UCSD-AML1 (cell line): Measurements from ENCODE around the gene TAB2.
"Not testable (repeated sequence)": the region's sequence is repeated elsewhere in the genome, so short reads cannot be mapped to it uniquely, and the experiment has no call there.

Source experiments
- DNase-seq: peaks from one replicate; lab custom pipeline; 2025; ENCODE audit not compliant: unreplicated experiment; lab: John Stamatoyannopoulos, UW

Gene TAB2

GRCh38 chr6:149438855-149439254 is 121.3 kb downstream of the TAB2 start:
- no peak for DNase-seq

GRCh38 chr6:149439626-149440025 is 122.1 kb downstream of the TAB2 start:
- DNase-seq: no peak

DNA sequence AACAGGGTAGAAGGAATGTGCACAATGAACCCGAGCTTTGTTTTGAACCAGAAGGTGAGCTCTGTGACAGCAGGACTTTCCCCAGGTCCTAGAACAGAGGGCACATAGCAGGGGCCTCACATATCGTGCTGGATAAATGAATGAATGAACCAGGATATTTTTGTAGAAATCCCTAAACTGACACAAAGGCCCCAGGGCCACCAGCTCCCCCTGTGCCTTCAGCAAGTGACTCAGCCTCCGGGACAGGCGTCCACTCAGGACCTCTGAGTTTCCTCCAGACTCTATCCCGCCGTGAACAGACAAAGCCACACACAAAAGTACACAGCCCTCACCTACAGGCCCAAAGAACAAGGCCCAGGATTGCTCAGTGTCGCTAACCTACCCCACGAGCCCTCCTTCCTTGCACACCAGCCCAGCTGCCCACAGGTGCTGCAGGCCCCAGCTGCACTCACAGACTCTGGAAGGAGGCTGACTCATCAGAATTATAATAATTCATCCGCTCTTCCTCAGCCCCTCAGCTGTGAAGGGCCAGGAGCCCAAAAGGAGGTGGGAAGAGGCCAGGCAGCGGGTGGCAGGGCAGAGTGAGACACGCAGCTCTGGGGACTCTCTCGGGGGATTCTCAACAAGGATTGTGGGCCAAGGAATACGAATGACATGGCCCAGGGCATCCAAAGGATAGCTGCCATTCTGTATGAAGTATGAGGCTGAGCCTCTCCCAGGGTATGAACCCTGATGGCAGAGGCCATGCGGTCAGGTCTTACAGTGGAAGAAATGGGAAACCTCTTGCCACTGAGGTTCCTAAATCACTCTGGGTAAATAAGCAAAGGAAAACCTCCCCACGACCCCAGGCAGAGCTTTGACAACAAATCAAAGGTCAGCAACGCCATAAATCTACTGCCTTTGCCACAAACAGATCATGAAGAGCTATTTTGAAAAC is 123.5 kb downstream of the TAB2 start:
- DNase-seq: no peak

GRCh38 chr6:149441740-149442139 is 124.2 kb downstream of the TAB2 start:
- no peak for DNase-seq

- no peak for DNase-seq
Observed at GRCh38 chr6:149443411-149444181, 126.1 kb downstream of the TAB2 start.

DNA sequence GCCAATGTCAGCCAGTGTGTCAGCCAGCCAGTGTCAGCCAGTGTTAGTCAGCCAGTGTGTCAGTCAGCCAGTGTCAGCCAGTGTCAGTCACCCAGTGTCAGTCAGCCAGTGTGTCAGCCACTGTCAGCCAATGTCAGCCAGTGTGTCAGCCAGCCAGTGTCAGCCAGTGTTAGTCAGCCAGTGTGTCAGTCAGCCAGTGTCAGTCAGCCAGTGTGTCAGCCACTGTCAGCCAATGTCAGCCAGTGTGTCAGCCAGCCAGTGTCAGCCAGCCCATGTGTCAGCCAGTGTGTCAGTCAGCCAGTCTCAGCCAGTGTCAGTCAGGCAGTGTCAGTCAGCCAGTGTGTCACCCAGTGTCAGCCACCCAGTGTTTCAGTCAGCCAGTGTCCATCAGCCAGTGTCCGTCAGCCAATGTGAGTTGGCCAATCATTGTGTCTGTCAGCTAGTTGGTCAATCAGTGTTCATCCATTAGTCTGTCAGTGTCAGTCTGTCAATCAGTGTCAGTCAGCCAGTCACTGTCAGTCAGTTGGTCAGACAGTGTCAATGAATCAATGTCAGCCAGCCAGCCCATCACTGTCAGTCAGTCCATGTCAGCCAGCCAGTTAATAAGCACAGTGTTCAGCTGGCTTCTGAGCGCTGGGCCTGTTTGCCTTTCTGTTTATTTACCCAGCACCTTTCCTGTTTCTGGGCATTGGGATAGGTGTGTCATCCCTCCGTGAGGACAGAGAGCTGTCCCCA is 127.0 kb downstream of the TAB2 start:
- not testable (repeated sequence) for DNase-seq

GRCh38 chr6:149445095-149445466 is 127.6 kb downstream of the TAB2 start:
- no peak for DNase-seq

DNA sequence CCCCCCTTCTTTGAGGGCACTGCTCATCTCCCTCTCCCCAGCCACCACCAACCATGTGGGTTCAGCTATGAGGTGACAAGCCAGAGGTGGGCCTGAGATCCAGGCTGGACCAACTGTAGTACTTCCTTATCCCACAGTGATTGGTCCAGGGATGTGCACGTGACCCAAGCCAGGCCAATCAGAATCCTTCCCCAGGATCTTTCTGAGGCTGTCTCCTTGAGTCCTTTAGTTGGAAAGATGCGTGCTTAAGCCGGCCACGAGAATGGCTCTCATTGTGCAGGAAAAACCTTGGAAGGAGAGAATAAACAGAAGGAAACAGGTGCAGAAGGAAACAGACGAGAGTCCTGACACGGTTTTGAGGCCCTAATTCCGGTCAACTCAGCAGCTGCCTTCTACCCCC is 128.1 kb downstream of the TAB2 start:
- DNase-seq: no peak

- no peak for DNase-seq
Observed at GRCh38 chr6:149446791-149447376, 129.4 kb downstream of the TAB2 start.

DNA sequence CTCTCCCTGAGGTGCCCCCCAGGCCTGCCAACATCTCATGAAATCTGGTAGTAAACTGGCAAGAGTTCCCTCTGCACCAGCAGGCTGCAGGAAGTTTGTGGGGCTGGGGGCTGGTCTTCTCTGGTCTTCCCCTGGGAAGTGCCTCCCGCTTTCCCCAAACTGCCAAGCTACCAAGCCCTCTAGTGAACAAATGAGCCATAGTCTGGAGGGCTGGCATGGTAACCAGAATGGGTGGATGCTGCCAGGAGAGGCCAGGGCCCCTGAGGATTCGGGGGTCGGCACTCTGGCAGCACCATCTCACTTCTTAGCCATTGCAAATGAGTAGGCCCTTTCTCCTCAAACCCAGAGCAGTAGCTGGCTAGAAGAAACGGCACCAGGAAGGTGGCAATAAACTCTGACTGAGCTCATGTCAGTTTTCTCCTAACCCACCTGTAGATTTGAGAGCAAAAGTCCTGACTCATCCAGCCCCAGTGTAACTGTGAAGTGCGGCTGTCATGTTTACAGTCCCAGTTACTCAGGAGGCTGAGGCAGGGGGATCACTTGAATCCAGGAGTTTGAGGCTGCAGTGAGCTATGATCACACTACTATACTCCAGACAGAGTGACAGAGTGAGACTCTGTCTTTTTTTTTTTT is 131.4 kb downstream of the TAB2 start:
- no peak for DNase-seq

DNA sequence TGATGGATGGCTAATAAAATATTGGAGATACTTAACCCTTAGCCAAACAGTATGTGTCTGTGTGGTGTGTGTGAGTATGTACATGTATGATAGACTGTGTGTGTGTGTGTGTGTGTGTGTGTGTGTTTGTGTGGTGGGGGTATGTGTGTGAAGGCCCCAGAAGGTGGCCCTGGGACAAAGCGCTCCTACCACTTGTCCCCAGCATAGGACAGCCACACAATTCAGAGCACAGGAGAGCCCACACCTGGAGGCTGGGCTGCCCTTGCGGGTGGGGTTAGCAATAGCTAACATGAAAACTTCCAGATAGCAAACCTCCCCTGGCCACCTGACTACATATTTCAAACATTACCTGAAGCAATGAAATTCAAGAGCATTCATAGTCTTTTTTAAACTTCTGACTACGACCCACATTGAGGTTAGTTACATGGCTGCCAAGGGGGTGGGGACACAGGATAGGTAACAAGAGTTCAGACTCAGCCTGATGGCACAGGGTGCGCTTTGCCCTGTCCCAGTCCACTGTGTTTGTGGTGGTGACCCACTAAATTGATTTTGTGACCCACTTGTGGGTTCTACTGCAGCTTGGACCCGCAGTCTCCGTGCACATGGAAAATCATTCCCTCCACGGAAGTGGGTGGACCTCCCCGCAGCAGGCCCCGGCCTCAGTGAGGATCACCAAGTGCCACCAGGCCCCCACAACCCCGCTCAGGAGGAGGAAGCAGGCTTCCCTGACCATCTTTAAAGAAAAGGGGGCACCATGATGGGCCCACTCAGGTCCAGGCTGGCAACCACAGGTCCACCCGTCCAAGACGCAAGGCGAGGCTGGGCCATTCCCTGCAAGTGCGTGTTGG is 132.5 kb downstream of the TAB2 start:
- DNase-seq: no peak

- no peak for DNase-seq
Observed at GRCh38 chr6:149450679-149451375, 133.3 kb downstream of the TAB2 start.

- no peak for DNase-seq
Observed at GRCh38 chr6:149451376-149452036, 134.0 kb downstream of the TAB2 start.

DNA sequence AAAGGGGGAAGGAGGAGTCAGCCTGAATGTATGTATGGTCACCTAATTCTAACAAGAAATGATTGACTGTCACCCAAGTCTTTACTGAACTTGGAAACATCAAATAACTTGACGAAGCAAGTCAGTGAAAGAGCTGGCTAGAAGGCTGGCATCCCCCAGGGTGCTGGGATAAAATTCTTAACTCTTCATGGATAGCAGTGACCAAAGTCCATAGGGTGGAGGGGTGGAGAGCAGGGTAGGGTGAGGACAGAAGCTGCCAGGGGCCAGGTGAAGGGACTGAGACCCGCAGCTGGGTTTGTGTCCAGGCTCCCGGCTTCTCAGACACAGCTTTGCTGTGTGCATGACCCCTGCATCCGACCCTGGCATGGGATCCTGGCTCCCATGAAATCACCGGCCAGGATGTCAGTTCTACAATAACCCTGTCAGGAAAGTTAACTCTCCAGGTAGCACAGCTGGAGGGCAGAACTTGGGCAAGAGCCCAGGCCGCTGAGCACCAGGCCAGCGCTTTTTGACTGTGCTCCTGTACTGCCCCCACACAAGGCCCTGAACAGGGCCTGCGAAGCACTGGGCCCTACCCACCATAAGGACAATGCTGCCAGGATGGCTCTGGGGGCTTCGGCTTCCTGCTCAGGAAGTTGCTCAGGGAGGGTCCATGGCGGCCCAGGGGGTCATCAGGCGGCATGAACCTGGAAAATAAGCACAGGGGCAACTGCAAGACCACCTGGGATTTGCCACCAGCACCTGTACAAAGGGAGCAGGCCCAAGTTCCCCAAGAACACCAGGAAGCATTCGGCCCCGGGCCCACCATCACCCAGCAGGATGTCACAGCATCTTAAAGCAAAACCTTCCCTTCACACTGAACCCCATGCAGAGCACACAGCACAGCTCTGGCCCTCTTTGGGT is 134.8 kb downstream of the TAB2 start:
- DNase-seq: no peak

DNA sequence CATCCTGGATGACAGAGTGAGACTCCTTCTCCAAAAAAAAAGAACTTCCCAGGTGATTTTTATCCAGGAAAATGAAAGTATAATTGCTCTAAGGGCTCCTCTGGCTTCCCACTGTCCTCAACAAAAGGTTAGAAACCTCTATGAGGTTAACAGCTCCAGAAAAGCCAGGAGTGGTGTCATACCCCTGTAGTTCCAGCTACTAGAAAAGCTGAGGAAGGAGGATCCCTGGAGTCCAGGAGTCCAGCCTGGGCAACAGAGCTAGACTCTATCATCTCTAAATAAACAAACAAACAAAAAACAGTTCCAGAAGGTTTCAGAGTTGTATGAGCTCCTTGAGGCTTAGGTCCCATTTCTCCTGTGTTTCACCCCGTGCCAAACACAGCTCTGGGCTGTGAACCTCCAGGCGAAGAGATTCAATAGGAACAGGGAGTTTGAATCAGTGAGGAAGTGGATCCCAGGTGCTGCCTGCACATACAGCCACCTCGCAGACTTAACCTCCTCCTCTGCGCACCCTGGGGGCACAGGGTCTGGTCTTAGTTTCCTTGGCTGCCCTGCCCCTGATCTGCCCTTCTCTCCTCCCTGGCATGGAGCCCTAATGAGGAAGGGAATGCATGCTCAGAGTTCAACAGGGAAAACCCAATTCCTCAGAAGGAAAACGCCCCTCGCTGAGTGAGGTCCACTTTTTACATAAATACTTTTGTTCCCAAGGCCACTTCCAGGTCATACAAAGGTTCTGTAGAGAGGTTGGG is 136.3 kb downstream of the TAB2 start:
- no peak for DNase-seq

- peak; percentile 31 for DNase-seq
Observed at GRCh38 chr6:149454346-149454848, 136.9 kb downstream of the TAB2 start.
